IPS-15b (cell line): ENCODE measurements around the gene NPS.

Experiments
- H3K27me3 ChIP-seq: one replicate; pipeline ENCODE4 v1.6.1; 2013; ENCODE audit warnings: low read length; ENCODE audit not compliant: control insufficient read depth, insufficient read depth
- H3K36me3 ChIP-seq: one replicate; pipeline ENCODE4 v1.6.1; 2013; ENCODE audit warnings: low read length; ENCODE audit not compliant: control insufficient read depth, insufficient read depth
- H3K4me1 ChIP-seq: one replicate; pipeline ENCODE4 v1.6.1; 2013; ENCODE audit warnings: mild to moderate bottlenecking, low read length; ENCODE audit not compliant: control insufficient read depth, insufficient read depth
- H3K4me3 ChIP-seq: one replicate; pipeline ENCODE4 v1.5.1; 2013; ENCODE audit warnings: low read depth, low read length
- H3K9ac ChIP-seq: one replicate; pipeline ENCODE4 v1.6.1; 2013; ENCODE audit warnings: low read depth, mild to moderate bottlenecking, low read length
- H3K9me3 ChIP-seq: one replicate; pipeline ENCODE4 v1.6.1; 2013; ENCODE audit warnings: mild to moderate bottlenecking, low read length; ENCODE audit not compliant: control insufficient read depth, insufficient read depth

Gene NPS, protein sequence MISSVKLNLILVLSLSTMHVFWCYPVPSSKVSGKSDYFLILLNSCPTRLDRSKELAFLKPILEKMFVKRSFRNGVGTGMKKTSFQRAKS

DNA sequence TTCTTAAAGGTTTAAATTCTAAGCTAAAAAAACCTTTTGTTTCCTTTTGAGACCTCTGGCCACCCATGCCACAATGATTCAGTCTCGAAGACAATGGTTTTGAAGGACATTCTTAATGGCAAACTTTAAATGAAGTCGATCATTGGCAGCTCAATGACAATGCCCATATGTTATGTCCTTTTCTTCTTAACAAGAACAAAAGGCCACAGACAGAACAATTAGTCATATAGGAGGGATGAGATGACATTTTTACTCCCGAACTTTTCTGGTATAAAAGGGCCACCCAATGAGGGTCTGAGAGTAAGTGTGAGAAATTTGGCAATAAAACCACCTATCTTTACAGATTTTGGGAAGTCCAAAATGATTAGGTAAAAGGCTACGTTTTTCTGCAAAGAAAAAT, at the start of gene NPS:
NPS (plus strand) TSS at position 301 of the 400 bp plus-strand sequence; CDS start at position 361, 60 bp downstream.
- Histone ChIP-seq H3K9me3 (no peaks in the 10 kb centered on the region), H3K4me3 (no peak within 1 kb of the TSS), H3K4me1 (no peaks in the 10 kb centered on the region), H3K9ac (no peak within 1 kb of the TSS), H3K27me3 (no peaks in the 10 kb centered on the region), H3K36me3 (no peaks in the 10 kb centered on the region)

DNA sequence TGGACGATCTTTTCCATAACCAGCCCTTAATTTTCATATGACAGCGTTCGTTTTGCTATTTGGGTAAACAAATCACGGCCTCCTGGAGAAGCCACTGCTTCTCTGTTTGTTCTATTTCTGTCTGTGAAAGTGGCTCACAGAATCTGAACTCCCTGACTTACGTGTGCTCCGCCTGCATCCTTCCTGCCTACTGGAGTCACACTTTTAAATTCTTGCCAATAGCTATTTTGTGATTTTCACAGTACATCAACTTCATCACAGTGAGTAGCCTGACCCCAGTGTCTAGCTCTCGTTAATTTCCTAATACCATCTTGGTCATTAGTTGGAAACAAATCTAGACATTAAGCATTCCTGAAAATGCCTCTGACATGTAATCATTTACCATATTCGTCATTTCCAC, 49.0 kb upstream of the NPS start:
- H3K4me1 ChIP-seq: no peaks in the 10 kb centered on the region
- no peaks in the 10 kb centered on the region for H3K27me3 ChIP-seq
- H3K9me3 ChIP-seq: no peaks in the 10 kb centered on the region
- no peak overlapping the region for H3K9ac ChIP-seq
- no peaks in the 10 kb centered on the region for H3K36me3 ChIP-seq
- H3K4me3 ChIP-seq: no peak overlapping the region

DNA sequence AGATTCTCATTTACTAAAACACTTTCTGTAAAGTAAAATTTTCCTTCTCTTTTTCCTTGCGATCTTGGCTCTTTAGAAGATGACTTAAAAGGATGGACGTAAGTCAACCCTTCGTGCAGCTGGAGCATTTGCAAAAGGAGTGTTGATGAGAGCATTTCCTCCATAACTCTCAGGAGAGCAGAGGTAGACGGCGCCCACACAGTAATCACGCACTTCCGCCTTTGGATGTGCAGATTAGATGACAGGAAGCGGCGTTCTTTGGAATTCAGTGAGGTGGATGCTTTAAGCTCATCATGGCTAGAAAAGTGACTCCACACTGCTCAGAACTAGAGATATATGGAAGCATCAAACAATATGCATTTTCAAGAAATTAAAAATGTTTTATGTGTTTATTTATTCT, 43.0 kb upstream of the NPS start:
- no peaks in the 10 kb centered on the region for H3K27me3 ChIP-seq
- H3K36me3 ChIP-seq: no peaks in the 10 kb centered on the region
- no peaks in the 10 kb centered on the region for H3K4me1 ChIP-seq
- no peaks in the 10 kb centered on the region for H3K9me3 ChIP-seq
- no peak overlapping the region for H3K9ac ChIP-seq
- no peak overlapping the region for H3K4me3 ChIP-seq

DNA sequence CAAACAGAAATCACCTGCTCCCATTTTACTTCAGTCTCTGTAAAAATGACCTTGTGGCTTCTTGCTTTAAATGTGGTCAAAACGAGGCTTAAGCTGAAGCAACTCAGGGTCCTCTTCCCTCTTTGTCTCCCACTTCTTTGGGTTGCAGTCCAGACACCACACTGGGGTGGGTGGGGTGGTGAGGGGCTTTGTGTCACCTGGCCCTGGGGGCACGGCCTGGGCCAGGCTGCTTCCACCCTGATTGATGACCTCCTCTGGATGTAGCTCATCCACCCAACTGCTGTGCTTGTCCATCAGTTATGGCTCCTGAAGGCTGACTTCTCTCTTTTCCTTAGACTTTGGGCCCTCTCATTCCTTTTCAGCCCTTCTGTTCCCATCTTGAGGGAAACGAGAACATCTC, 26.8 kb upstream of the NPS start:
- Histone ChIP-seq H3K4me1 (no peaks in the 10 kb centered on the region), H3K36me3 (no peaks in the 10 kb centered on the region), H3K4me3 (no peak overlapping the region), H3K9me3 (no peaks in the 10 kb centered on the region), H3K9ac (no peak overlapping the region), H3K27me3 (no peaks in the 10 kb centered on the region)

DNA sequence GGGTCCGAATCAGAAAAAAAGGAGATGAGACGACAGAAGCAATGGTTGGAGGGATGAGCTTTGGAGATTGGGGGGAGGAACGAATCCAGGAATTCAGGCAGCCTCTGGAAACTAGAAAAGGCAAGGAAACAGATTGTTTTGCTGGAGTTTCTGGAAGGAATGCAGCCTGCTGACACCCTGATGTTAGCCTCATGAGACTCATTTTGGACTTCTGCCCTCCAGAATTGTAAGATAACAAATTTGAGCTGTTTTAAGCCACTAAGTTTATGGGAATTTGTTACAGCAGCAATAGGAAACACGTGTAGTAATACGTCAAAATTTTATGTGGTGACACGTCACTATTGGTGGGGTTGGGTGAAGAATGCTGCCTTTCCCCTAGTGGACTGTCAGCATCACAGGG, 25.6 kb upstream of the NPS start:
- H3K9ac ChIP-seq: no peak overlapping the region
- no peaks in the 10 kb centered on the region for H3K36me3 ChIP-seq
- H3K27me3 ChIP-seq: no peaks in the 10 kb centered on the region
- no peaks in the 10 kb centered on the region for H3K4me1 ChIP-seq
- H3K4me3 ChIP-seq: no peak overlapping the region
- no peaks in the 10 kb centered on the region for H3K9me3 ChIP-seq

DNA sequence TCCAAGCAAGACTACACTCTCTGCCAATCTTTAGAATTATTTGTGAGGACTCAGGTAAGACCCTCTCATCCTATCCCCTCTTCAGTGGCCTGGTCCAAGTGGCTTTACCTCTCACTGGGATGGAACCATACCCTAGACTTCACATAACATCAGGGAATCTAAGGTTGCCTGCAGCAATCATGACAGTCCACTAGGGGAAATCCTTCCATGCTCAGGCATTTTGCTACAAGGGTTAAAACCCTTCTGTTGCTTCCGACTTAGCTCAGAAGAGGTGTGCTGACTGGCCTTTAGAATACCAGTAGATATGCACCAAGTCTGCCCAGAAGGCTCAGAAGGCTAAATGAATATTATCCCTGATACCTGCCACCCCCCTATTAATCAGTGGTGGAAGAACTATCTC, 24.9 kb upstream of the NPS start:
- Histone ChIP-seq H3K9ac (no peak overlapping the region), H3K4me1 (no peaks in the 10 kb centered on the region), H3K4me3 (no peak overlapping the region), H3K36me3 (no peaks in the 10 kb centered on the region), H3K9me3 (no peaks in the 10 kb centered on the region), H3K27me3 (no peaks in the 10 kb centered on the region)

DNA sequence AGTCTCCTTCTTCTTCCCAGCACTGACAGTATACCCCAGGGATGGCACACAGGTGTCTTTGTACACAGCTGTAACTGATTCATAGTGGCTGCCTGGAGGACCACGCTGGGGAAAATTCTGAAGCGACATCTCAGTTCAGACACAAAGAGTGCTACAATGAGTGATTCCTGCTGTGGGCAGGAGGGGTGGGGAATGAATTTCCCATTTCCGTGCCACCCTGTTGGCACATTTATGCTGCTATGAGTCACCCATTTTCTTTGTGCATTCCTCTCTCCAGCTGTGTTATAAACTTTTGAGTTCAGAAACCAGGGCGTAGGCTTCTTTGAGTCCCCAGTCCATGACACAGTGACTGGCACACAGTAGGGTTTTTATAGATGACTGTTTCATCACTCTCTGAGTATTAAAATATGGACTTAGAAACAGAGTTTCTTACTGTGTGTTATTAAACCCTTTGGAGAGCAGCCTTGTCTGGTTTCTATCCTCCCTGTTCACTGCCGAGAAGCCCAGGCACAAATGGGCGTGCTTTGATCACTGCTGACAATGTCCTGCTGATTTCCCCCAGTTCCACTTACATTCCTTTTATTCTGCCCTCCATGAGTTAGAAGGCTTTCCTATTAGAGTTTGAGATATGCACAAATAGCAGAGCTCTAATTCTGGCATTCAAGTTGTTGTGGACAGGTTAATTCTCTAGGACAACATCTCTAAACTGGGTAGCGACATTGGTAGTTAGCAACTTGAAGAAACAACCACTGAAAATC, 24.0 kb upstream of the NPS start:
- Histone ChIP-seq H3K4me3 (no peak overlapping the region), H3K4me1 (no peaks in the 10 kb centered on the region), H3K9me3 (no peaks in the 10 kb centered on the region), H3K36me3 (no peaks in the 10 kb centered on the region), H3K27me3 (no peaks in the 10 kb centered on the region), H3K9ac (no peak overlapping the region)

DNA sequence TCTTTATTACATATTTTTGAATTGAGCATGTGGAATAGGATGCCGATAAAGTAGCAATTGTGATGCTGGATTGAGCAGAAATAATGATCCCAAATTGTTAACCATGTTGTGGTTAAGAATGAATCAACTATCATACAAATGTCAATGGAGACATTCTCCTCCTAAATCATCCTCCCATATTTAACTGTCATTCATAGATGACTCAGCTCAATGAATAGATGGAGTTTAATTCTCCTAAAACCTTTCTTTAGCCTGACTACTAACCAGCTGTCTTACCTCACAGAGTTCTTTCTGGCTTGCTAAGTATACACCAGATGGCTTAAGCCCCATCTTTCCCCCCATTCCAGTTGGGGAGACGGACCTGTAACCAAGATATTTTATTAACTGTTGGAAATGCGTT, 23.4 kb upstream of the NPS start:
- Histone ChIP-seq H3K27me3 (no peaks in the 10 kb centered on the region), H3K36me3 (no peaks in the 10 kb centered on the region), H3K9me3 (no peaks in the 10 kb centered on the region), H3K9ac (no peak overlapping the region), H3K4me3 (no peak overlapping the region), H3K4me1 (no peaks in the 10 kb centered on the region)

DNA sequence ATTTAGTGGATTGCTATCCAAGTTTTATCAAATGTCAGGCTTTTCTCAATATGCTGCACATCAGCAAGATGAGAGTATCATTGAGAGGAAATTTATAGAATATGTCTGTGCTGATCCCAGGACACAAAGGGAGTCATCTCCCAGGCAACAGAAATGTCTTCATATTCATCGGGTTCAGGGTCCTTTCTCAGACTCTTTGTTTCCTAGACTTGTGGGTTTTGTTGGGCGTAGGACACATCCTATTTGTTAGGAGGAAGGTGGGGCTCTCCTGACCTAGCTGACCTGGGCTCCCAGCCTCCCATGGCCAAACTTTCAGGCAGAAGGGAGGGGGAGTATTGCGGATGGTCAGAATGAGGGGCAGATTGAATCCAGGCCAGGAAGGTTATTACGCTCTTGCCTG, 22.9 kb upstream of the NPS start:
- no peaks in the 10 kb centered on the region for H3K27me3 ChIP-seq

DNA sequence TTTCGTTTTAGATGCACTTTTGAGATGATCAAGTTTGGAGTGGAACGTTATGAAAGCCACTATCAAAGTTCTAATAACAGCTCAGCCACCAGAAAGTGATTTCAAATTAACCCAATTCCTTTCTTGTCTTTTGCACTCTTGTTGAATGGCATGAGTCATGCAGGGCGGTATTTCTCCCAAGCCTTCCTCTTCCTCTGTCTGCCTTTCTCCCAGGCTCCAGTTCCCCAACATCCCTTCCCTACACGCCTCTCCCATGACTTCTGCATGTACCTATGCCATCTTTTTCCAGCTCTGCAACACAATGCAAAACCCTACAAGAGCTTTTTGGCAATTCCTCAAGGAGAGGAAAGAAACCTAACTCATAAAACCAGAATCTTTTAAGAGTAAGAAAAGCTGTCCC, 21.8 kb upstream of the NPS start:
- Histone ChIP-seq H3K9me3 (no peaks in the 10 kb centered on the region), H3K27me3 (no peaks in the 10 kb centered on the region), H3K9ac (no peak overlapping the region), H3K36me3 (no peaks in the 10 kb centered on the region), H3K4me1 (no peaks in the 10 kb centered on the region), H3K4me3 (no peak overlapping the region)

More for the DNA sequence above, 22.9 kb upstream of the NPS start:
- H3K4me1 ChIP-seq: no peaks in the 10 kb centered on the region
- no peak overlapping the region for H3K4me3 ChIP-seq
- no peaks in the 10 kb centered on the region for H3K36me3 ChIP-seq
- no peak overlapping the region for H3K9ac ChIP-seq
- H3K9me3 ChIP-seq: no peaks in the 10 kb centered on the region

DNA sequence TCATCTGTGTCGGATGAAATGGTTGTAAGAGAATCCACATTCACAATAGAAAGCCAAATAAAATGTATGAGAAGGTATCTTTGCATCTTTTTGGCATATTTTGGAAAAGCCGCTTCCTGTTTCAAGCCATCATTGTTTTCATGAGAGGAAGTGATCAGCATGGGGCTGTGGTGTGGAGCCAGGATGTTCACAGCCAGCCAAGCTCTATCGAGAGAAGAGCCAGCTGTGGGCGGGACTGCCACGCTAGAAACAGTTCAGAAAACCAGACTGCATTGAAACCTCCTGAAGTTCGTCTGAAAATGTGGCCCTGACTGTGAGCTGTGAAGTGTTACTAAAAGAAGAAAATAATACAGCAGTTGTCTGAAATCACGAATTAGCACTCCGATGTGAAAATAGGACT, 21.2 kb upstream of the NPS start:
- H3K27me3 ChIP-seq: no peaks in the 10 kb centered on the region
- no peaks in the 10 kb centered on the region for H3K4me1 ChIP-seq
- H3K4me3 ChIP-seq: no peak overlapping the region
- no peak overlapping the region for H3K9ac ChIP-seq
- H3K36me3 ChIP-seq: no peaks in the 10 kb centered on the region
- no peaks in the 10 kb centered on the region for H3K9me3 ChIP-seq

DNA sequence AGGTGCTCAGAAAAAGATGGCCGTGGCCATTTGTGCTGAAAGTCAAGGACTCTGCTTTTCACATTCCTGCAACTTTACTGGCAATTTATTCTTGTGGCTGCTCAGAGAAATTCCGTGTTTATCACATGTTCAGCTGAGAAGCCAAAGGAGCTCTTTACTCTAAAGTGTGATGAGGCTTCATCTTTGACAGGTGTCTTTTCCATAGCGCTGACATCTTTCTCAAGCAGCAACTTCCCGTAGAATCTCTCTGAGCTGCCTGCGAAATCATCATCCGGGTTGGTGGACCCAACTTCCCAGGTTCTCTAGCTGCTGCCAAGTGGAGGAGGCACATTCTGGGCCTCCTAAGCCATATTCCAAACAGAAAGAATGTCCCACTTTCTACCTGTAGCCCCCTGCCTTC, 16.9 kb upstream of the NPS start:
- no peak overlapping the region for H3K4me3 ChIP-seq
- H3K9ac ChIP-seq: no peak overlapping the region
- no peaks in the 10 kb centered on the region for H3K27me3 ChIP-seq
- no peaks in the 10 kb centered on the region for H3K36me3 ChIP-seq
- no peaks in the 10 kb centered on the region for H3K9me3 ChIP-seq
- H3K4me1 ChIP-seq: no peaks in the 10 kb centered on the region
